D721Med (cell line): ENCODE measurements around the gene FHL3.
"Not testable (repeated sequence)": the region's sequence is repeated elsewhere in the genome, so short reads cannot be mapped to it uniquely, and the experiment has no call there.

Experiments used
- DNase-seq: peaks from one replicate; pipeline ENCODE4 v3.0.0; 2011; ENCODE audit warnings: low spot score; ENCODE audit not compliant: insufficient read length
- FAIRE-seq: peaks from 2 replicates; lab custom pipeline; 2011; peaks lifted over from hg19 to GRCh38; lab: Jason Lieb, UNC
- CTCF ChIP-seq: IDR thresholded peaks from 2 replicates; pipeline ENCODE4 v1.5.1; 2012; ENCODE audit warnings: mild to moderate bottlenecking, control low read depth; ENCODE audit not compliant: insufficient read depth; ENCODE audit errors: missing control alignments

The FHL3 gene

GRCh38 chr1:38041936-38042834, 36.9 kb upstream of the FHL3 start:
- no peak for TF ChIP-seq CTCF
- DNase-seq (no peak), FAIRE-seq (no peak)

GRCh38 chr1:38039331-38040088, 34.2 kb upstream of the FHL3 start:
- FAIRE-seq = no peak

GRCh38 chr1:38038861-38039260, 33.5 kb upstream of the FHL3 start:
- DNase-seq (no peak), FAIRE-seq (no peak)
- no peak for TF ChIP-seq CTCF

More at GRCh38 chr1:38039331-38040088, 34.2 kb upstream of the FHL3 start:
- no peak for DNase-seq
- no peak for TF ChIP-seq CTCF

- TF ChIP-seq CTCF = peak; percentile 30
- no peak for DNase-seq
- FAIRE-seq = no peak
These were observed 32.1 kb upstream of the FHL3 start for GRCh38 chr1:38037221-38037939.

- DNase-seq (no peak), FAIRE-seq (no peak)
- TF ChIP-seq CTCF = no peak
These were observed 29.6 kb upstream of the FHL3 start for GRCh38 chr1:38034871-38035270.

- not testable (repeated sequence) for DNase-seq, FAIRE-seq
These were observed 27.7 kb upstream of the FHL3 start for GRCh38 chr1:38032992-38033391.

GRCh38 chr1:38031513-38031866, 26.2 kb upstream of the FHL3 start:
- FAIRE-seq (no peak), DNase-seq (no peak)
- no peak for TF ChIP-seq CTCF
